ENCODE data around the gene CBL. TPM values are rescaled to one million over a fixed set of nuclear protein-coding genes. Genes with fewer than 3 reads are reported as not detected.

Gene CBL
- total RNA-seq, 4 donors from 2014 or later = 20.2 to 29.2 (median 25.1) TPM

DNA sequence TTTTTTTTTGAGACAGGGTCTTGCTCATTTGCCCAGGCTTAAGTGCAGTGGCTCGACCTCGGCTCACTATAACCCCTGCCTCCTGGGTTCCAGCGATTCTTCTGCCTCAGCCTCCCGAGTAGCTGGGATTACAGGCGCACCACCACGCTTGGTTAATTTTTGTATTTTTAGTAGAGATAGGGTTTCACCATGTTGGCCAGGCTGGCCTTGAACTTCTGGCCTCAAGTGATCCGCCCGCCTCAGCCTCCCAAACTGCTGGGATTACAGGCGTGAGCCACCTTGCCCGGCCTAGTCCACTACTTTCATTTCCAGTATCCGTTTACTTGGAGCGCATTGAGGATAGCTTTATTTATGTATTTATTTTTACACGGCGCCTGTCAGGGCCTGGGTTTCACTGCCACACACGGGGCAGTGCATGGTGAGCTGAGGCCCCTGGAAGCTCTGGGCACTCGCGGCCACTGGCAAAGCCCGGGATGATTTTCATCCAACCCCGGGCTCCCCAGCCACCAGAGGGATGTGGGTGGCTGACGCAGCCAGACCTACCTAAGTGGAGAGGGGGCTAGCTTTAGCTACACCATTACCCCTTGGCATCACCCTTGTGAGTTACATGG, 116.9 kb downstream of the CBL start:
- H3K4me1 ChIP-seq = peaks cover 10 to 61% (median 40%) of the 10 kb centered on the region in 3 donors
- ATAC-seq = no peak
- 87 to 89% methylated on average over 7 of the region's 20 CpGs for WGBS, 2 donors (ENCODE audit: low coverage in 1 of 2)

DNA sequence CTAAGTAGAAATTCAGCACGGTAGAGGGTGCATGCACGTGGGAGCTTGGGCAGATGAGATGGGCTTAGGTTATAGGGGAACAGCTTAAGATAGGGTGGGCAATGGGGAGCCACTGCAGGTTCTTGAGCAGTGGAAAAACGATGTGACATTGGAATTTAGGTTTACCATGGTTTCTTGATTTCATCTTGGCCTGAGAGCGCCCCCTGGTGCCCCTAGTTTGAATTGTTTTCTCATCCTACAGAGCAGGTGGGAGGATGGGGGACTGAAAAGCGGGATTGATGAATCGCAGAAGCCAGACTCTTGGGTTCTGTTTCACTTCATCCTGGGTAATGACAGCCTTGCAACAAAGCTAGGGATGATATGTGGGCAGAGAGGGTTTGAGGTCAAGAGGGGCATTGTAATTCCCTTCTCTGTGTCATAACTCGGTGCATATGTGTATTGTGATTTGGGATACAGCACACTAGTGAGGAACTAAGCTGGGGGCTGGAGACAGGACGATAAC, 117.4 kb downstream of the CBL start:
- H3K9me3 ChIP-seq = no peaks in the 10 kb centered on the region
- H3K4me1 ChIP-seq = peaks cover 7 to 55% (median 34%) of the 10 kb centered on the region in 3 donors
- no peaks in the 10 kb centered on the region for H3K27me3 ChIP-seq
- peak overlapping the region in 3 of 4 donors; percentile 97 to 99 (median 98) for H3K27ac ChIP-seq
- H3K36me3 ChIP-seq = no peaks in the 10 kb centered on the region
- ATAC-seq = no peak
- H3K4me3 ChIP-seq = no peak overlapping the region
- TF ChIP-seq POLR2A (IDR thresholded peaks at IDR 0.05) (no peak), EP300 (IDR thresholded peaks at IDR 0.05) (no peak), POLR2AphosphoS5 (IDR thresholded peaks at IDR 0.05) (peak; percentile 65)
- TF ChIP-seq, protein P1, sequence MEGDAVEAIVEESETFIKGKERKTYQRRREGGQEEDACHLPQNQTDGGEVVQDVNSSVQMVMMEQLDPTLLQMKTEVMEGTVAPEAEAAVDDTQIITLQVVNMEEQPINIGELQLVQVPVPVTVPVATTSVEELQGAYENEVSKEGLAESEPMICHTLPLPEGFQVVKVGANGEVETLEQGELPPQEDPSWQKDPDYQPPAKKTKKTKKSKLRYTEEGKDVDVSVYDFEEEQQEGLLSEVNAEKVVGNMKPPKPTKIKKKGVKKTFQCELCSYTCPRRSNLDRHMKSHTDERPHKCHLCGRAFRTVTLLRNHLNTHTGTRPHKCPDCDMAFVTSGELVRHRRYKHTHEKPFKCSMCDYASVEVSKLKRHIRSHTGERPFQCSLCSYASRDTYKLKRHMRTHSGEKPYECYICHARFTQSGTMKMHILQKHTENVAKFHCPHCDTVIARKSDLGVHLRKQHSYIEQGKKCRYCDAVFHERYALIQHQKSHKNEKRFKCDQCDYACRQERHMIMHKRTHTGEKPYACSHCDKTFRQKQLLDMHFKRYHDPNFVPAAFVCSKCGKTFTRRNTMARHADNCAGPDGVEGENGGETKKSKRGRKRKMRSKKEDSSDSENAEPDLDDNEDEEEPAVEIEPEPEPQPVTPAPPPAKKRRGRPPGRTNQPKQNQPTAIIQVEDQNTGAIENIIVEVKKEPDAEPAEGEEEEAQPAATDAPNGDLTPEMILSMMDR (IDR thresholded peaks at IDR 0.05) = peak; percentile 80 to 93 (median 88)
- WGBS, 2 donors (ENCODE audit: low coverage in 1 of 2) = 0 to 14% methylated on average over 3 to 8 of the region's 8 CpGs

More for the DNA sequence above, 116.9 kb downstream of the CBL start:
- H3K27ac ChIP-seq = peak overlapping the region in 3 of 4 donors; percentile 97 to 99 (median 98)
- H3K9me3 ChIP-seq = no peaks in the 10 kb centered on the region
- no peak overlapping the region for H3K4me3 ChIP-seq
- H3K36me3 ChIP-seq = no peaks in the 10 kb centered on the region
- no peaks in the 10 kb centered on the region for H3K27me3 ChIP-seq
- TF ChIP-seq, protein P1 (IDR thresholded peaks at IDR 0.05) = no peak
- TF ChIP-seq POLR2AphosphoS5 (IDR thresholded peaks at IDR 0.05) (no peak), POLR2A (IDR thresholded peaks at IDR 0.05) (no peak), EP300 (IDR thresholded peaks at IDR 0.05) (no peak)

DNA sequence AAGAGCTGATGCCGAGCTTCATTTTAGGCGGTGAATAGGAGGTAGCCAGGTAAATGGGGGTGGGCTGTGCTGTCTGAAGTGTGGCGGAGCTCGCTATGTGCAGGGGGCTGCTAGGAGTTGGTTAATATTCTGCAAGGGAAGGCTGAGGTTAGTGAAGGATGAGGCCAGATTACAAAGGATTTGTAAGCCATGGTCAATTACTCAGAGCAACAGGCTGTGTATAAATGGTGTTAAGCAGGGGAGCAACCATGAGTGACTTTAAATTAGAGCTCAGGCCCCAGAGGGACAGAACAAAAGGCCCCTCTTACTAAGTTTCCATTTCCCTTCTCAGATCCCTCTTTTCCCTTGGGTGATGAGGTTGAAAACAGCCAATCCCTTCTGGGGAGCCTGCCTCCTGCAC, 118.0 kb downstream of the CBL start:
- H3K27ac ChIP-seq = no peak overlapping the region
- H3K4me3 ChIP-seq = no peak overlapping the region
- TF ChIP-seq POLR2A (IDR thresholded peaks at IDR 0.05) (no peak), EP300 (IDR thresholded peaks at IDR 0.05) (no peak)
- TF ChIP-seq, protein P1 (IDR thresholded peaks at IDR 0.05) = no peak
- peaks cover 4 to 49% (median 28%) of the 10 kb centered on the region in 3 donors for H3K4me1 ChIP-seq
- no peaks in the 10 kb centered on the region for H3K36me3 ChIP-seq
- no peaks in the 10 kb centered on the region for H3K9me3 ChIP-seq
- H3K27me3 ChIP-seq = no peaks in the 10 kb centered on the region
- no peak for ATAC-seq
- WGBS, 2 donors (ENCODE audit: low coverage in 1 of 2) = 45 to 47% methylated on average over 3 to 4 of the region's 4 CpGs

DNA sequence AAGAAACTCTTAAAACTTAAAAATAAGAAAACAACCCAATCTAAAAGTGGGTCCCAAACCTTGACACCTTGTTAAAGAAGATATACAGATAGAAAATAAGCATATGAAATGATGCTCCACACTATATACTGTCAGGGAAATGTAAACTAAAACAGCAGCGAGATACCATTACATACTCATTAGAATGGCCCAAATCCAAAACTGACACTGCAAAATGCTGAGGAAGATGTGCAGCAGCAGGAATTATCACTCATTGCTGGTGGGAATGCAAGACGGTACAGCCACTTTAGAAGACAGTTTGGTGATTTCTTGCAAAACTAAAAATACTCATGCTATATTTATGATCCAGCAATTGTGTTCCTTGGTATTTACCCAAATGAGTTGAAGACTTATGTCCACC, 123.2 kb downstream of the CBL start:
- no peak for ATAC-seq
- H3K27me3 ChIP-seq = no peaks in the 10 kb centered on the region
- 30 to 48% methylated on average over 2 of the region's 2 CpGs for WGBS, 2 donors (ENCODE audit: low coverage in 1 of 2)
- peaks cover 0 to 7% (median 0%) of the 10 kb centered on the region in 3 donors for H3K4me1 ChIP-seq
- H3K4me3 ChIP-seq = no peak overlapping the region
- no peaks in the 10 kb centered on the region for H3K9me3 ChIP-seq
- no peak overlapping the region for H3K27ac ChIP-seq
- no peaks in the 10 kb centered on the region for H3K36me3 ChIP-seq
- TF ChIP-seq, protein P1 (IDR thresholded peaks at IDR 0.05) = no peak
- TF ChIP-seq EP300 (IDR thresholded peaks at IDR 0.05) (no peak), POLR2A (IDR thresholded peaks at IDR 0.05) (no peak), POLR2AphosphoS5 (IDR thresholded peaks at IDR 0.05) (no peak)

DNA sequence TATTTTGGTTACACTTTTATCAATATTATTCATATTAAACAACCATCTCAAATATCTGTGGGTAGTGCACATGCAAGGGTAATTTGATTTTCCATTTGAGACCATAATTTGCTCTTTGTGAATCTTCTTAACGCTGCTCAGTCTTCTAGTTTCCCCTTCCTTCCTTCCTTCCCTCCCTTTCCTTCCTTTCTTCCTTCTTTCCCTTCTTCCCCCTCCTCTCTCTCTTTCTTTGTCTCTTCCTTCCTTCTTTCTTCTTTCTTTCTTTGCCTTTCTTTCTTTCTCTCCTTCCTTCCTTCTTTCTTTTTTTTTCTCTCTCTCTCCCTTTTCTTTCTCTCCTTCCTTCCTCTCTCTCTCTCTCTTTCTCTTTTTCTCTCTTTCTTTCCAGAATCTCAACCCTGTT, 124.1 kb downstream of the CBL start:
- Histone ChIP-seq H3K27me3 (no peaks in the 10 kb centered on the region), H3K27ac (no peak overlapping the region), H3K4me1 (peaks cover 0 to 13% (median 4%) of the 10 kb centered on the region in 3 donors), H3K36me3 (no peaks in the 10 kb centered on the region), H3K9me3 (no peaks in the 10 kb centered on the region), H3K4me3 (no peak overlapping the region)
- ATAC-seq = no peak
- 19 to 33% methylated on average over 1 of the region's 1 CpG for WGBS, 2 donors (ENCODE audit: low coverage in 1 of 2)
- TF ChIP-seq POLR2AphosphoS5 (IDR thresholded peaks at IDR 0.05) (no peak), EP300 (IDR thresholded peaks at IDR 0.05) (no peak), POLR2A (IDR thresholded peaks at IDR 0.05) (no peak)
- TF ChIP-seq, protein P1 (IDR thresholded peaks at IDR 0.05) = no peak
